ENCODE data around the gene SOX6. TPM values are rescaled to one million over a fixed set of nuclear protein-coding genes. Genes with fewer than 3 reads are reported as not detected.

Gene SOX6
- polyA plus RNA-seq, 3 donors, result not detected

GRCh38 chr11:16350125-16350524, 6.2 kb downstream of the SOX6 start:
- Mint-ChIP-seq H3K4me3 (no peak overlapping the region), H3K36me3 (no peaks in the 10 kb centered on the region), H3K4me1 (no peaks in the 10 kb centered on the region), H3K27me3 (ENCODE audit: low read depth in 3 of 3) (peaks cover 0 to 2% (median 2%) of the 10 kb centered on the region in 3 donors), H3K9me3 (no peaks in the 10 kb centered on the region), H3K27ac (no peak overlapping the region)
- Histone ChIP-seq H3K4me3 (replicated peaks in 1 of 3; ENCODE audit: low read depth in 2 of 3, low read length in 3 of 3) (no peak overlapping the region), H3K79me2 (ENCODE audit: insufficient read depth, low read length) (no peaks in the 10 kb centered on the region), H3K27me3 (ENCODE audit: control insufficient read depth in 2 of 2, insufficient read depth in 2 of 2, low read length in 2 of 2) (no peaks in the 10 kb centered on the region), H3K27ac (ENCODE audit: low read depth in 1 of 2, low read length in 2 of 2) (no peak overlapping the region), H3K4me2 (replicated peaks; ENCODE audit: extremely low read depth, low read length, poor library complexity, severe bottlenecking) (no peak overlapping the region), H3K36me3 (replicated peaks in 1 of 2; ENCODE audit: control insufficient read depth in 1 of 2, insufficient read depth in 2 of 2, low read length in 2 of 2) (no peaks in the 10 kb centered on the region), H3K9ac (ENCODE audit: insufficient read depth, low read length, poor library complexity, severe bottlenecking) (no peak overlapping the region), H4K20me1 (ENCODE audit: insufficient read depth, low read length) (no peaks in the 10 kb centered on the region), H2AFZ (ENCODE audit: insufficient read depth, low read depth, low read length, poor library complexity, severe bottlenecking) (no peak overlapping the region), H3K4me1 (ENCODE audit: control insufficient read depth in 1 of 2, insufficient read depth in 2 of 2, low read length in 2 of 2) (no peaks in the 10 kb centered on the region), H3K9me3 (replicated peaks in 1 of 2; ENCODE audit: control insufficient read depth in 1 of 2, insufficient read depth in 1 of 2, low read length in 2 of 2) (no peaks in the 10 kb centered on the region)
- no CpG with 5 or more reads among the region's 5 CpGs for WGBS (ENCODE audit: insufficient coverage)
- DNase-seq, result no peak
- TF ChIP-seq, protein P1, sequence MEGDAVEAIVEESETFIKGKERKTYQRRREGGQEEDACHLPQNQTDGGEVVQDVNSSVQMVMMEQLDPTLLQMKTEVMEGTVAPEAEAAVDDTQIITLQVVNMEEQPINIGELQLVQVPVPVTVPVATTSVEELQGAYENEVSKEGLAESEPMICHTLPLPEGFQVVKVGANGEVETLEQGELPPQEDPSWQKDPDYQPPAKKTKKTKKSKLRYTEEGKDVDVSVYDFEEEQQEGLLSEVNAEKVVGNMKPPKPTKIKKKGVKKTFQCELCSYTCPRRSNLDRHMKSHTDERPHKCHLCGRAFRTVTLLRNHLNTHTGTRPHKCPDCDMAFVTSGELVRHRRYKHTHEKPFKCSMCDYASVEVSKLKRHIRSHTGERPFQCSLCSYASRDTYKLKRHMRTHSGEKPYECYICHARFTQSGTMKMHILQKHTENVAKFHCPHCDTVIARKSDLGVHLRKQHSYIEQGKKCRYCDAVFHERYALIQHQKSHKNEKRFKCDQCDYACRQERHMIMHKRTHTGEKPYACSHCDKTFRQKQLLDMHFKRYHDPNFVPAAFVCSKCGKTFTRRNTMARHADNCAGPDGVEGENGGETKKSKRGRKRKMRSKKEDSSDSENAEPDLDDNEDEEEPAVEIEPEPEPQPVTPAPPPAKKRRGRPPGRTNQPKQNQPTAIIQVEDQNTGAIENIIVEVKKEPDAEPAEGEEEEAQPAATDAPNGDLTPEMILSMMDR (IDR thresholded peaks at IDR 0.05), result no peak
- intact Hi-C loops (cut with micrococcal nuclease), result no loop called here

GRCh38 chr11:16347928-16348685, 8.2 kb downstream of the SOX6 start:
- H3K79me2 ChIP-seq (ENCODE audit: insufficient read depth, low read length), result no peaks in the 10 kb centered on the region
- no peak overlapping the region for H3K4me2 ChIP-seq (replicated peaks; ENCODE audit: extremely low read depth, low read length, poor library complexity, severe bottlenecking)
- H3K27me3 Mint-ChIP-seq (ENCODE audit: low read depth in 3 of 3), result peaks cover 0 to 2% (median 2%) of the 10 kb centered on the region in 3 donors
- H3K4me1 ChIP-seq (ENCODE audit: control insufficient read depth in 1 of 2, insufficient read depth in 2 of 2, low read length in 2 of 2), result no peaks in the 10 kb centered on the region
- H3K4me3 ChIP-seq (replicated peaks in 1 of 3; ENCODE audit: low read depth in 2 of 3, low read length in 3 of 3), result no peak overlapping the region
- TF ChIP-seq, protein P1 (IDR thresholded peaks at IDR 0.05), result no peak
- no peak for DNase-seq
- H3K36me3 Mint-ChIP-seq, result no peaks in the 10 kb centered on the region
- no peaks in the 10 kb centered on the region for H3K27me3 ChIP-seq (ENCODE audit: control insufficient read depth in 2 of 2, insufficient read depth in 2 of 2, low read length in 2 of 2)
- no peak overlapping the region for H2AFZ ChIP-seq (ENCODE audit: insufficient read depth, low read depth, low read length, poor library complexity, severe bottlenecking)
- no peak overlapping the region for H3K4me3 Mint-ChIP-seq
- H3K9ac ChIP-seq (ENCODE audit: insufficient read depth, low read length, poor library complexity, severe bottlenecking), result no peak overlapping the region
- no peak overlapping the region for H3K27ac Mint-ChIP-seq
- H3K36me3 ChIP-seq (replicated peaks in 1 of 2; ENCODE audit: control insufficient read depth in 1 of 2, insufficient read depth in 2 of 2, low read length in 2 of 2), result no peaks in the 10 kb centered on the region
- intact Hi-C loops (cut with micrococcal nuclease), result no loop called here
- no peaks in the 10 kb centered on the region for H3K9me3 Mint-ChIP-seq
- H4K20me1 ChIP-seq (ENCODE audit: insufficient read depth, low read length), result no peaks in the 10 kb centered on the region
- H3K9me3 ChIP-seq (replicated peaks in 1 of 2; ENCODE audit: control insufficient read depth in 1 of 2, insufficient read depth in 1 of 2, low read length in 2 of 2), result no peaks in the 10 kb centered on the region
- no peaks in the 10 kb centered on the region for H3K4me1 Mint-ChIP-seq
- H3K27ac ChIP-seq (ENCODE audit: low read depth in 1 of 2, low read length in 2 of 2), result no peak overlapping the region
